Stomach smooth muscle (tissue), 2 donors: Measurements from ENCODE around the gene MRPL43.
A peak's percentile ranks its signal among the peaks of the same experiment; 100 is the strongest.

Experiments
- H3K27ac ChIP-seq: one replicate; pipeline ENCODE4 v1.7.0; 2013; ENCODE audit warnings: mild to moderate bottlenecking, low read length, inconsistent platforms
- H3K27me3 ChIP-seq, 2 donors: one replicate each; pipeline ENCODE4 v1.7.0; 2013; ENCODE audit warnings: low read length in 2 of 2; ENCODE audit not compliant: insufficient read depth in 2 of 2, control insufficient read depth in 1 of 2
- H3K36me3 ChIP-seq, 2 donors: one replicate each; pipeline ENCODE4 v1.7.0; 2013; ENCODE audit warnings: low read length in 2 of 2; ENCODE audit not compliant: control insufficient read depth in 2 of 2, insufficient read depth in 2 of 2
- H3K4me1 ChIP-seq: one replicate; pipeline ENCODE4 v1.7.0; 2013; ENCODE audit warnings: low read length; ENCODE audit not compliant: control insufficient read depth, insufficient read depth
- H3K4me3 ChIP-seq, 2 donors: one replicate each; pipeline ENCODE4 v1.7.0; 2013; ENCODE audit warnings: low read length in 2 of 2
- H3K9ac ChIP-seq, 2 donors: one replicate each; pipeline ENCODE4 v1.7.0; 2013; ENCODE audit warnings: low read length in 2 of 2, mild to moderate bottlenecking in 1 of 2
- H3K9me3 ChIP-seq, 2 donors: one replicate each; pipeline ENCODE4 v1.7.0; 2013; ENCODE audit warnings: low read length in 2 of 2; ENCODE audit not compliant: control insufficient read depth in 2 of 2
- donor health status: healthy.
- donor health status: Pancreatic carcinoma.

The MRPL43 gene

GRCh38 chr10:101030496-101031127 is 43.3 kb upstream of the MRPL43 start:
- peak overlapping the region; percentile 42 to 67 for H3K9ac ChIP-seq
- peaks cover 26% of the 10 kb centered on the region for H3K4me1 ChIP-seq
- peak overlapping the region; percentile 89 to 91 for H3K4me3 ChIP-seq
- H3K36me3 ChIP-seq: peaks cover 7 to 8% of the 10 kb centered on the region in 2 donors
- H3K9me3 ChIP-seq: no peaks in the 10 kb centered on the region
- H3K27ac ChIP-seq: no peak overlapping the region
- H3K27me3 ChIP-seq: peaks cover 3 to 9% of the 10 kb centered on the region in 2 donors

GRCh38 chr10:101029520-101030295 is 42.4 kb upstream of the MRPL43 start:
- Histone ChIP-seq H3K4me3 (no peak overlapping the region), H3K4me1 (peaks cover 26% of the 10 kb centered on the region), H3K36me3 (peaks cover under 1% of the 10 kb centered on the region in 2 donors), H3K9ac (no peak overlapping the region), H3K27me3 (peaks cover 3 to 9% of the 10 kb centered on the region in 2 donors), H3K9me3 (no peaks in the 10 kb centered on the region), H3K27ac (no peak overlapping the region)

- Histone ChIP-seq H3K9me3 (no peaks in the 10 kb centered on the region), H3K27ac (no peak overlapping the region), H3K9ac (no peak overlapping the region), H3K4me3 (no peak overlapping the region), H3K36me3 (no peaks in the 10 kb centered on the region), H3K4me1 (peaks cover 26% of the 10 kb centered on the region), H3K27me3 (peaks cover 3 to 9% of the 10 kb centered on the region in 2 donors)
These were observed 41.4 kb upstream of the MRPL43 start for GRCh38 chr10:101028446-101029337.

GRCh38 chr10:101027106-101027720 is 39.9 kb upstream of the MRPL43 start:
- H3K27ac ChIP-seq: no peak overlapping the region
- H3K4me3 ChIP-seq: no peak overlapping the region
- peaks cover 3 to 9% of the 10 kb centered on the region in 2 donors for H3K27me3 ChIP-seq
- no peaks in the 10 kb centered on the region for H3K36me3 ChIP-seq
- no peak overlapping the region for H3K9ac ChIP-seq
- H3K9me3 ChIP-seq: no peaks in the 10 kb centered on the region
- H3K4me1 ChIP-seq: peaks cover 14% of the 10 kb centered on the region

GRCh38 chr10:101022967-101023705 is 35.8 kb upstream of the MRPL43 start:
- Histone ChIP-seq H3K27me3 (peaks cover 8 to 18% of the 10 kb centered on the region in 2 donors), H3K9me3 (no peaks in the 10 kb centered on the region), H3K4me3 (no peak overlapping the region), H3K36me3 (no peaks in the 10 kb centered on the region), H3K9ac (no peak overlapping the region), H3K27ac (no peak overlapping the region), H3K4me1 (peaks cover 3% of the 10 kb centered on the region)

- H3K4me3 ChIP-seq: no peak overlapping the region
- H3K27ac ChIP-seq: no peak overlapping the region
- no peaks in the 10 kb centered on the region for H3K9me3 ChIP-seq
- peaks cover 8 to 21% of the 10 kb centered on the region in 2 donors for H3K27me3 ChIP-seq
- H3K36me3 ChIP-seq: no peaks in the 10 kb centered on the region
- peaks cover 3% of the 10 kb centered on the region for H3K4me1 ChIP-seq
- no peak overlapping the region for H3K9ac ChIP-seq
These were observed 34.5 kb upstream of the MRPL43 start for GRCh38 chr10:101021692-101022251.

- H3K36me3 ChIP-seq: no peaks in the 10 kb centered on the region
- H3K9me3 ChIP-seq: no peaks in the 10 kb centered on the region
- H3K4me3 ChIP-seq: no peak overlapping the region
- H3K4me1 ChIP-seq: peaks cover 3% of the 10 kb centered on the region
- H3K27me3 ChIP-seq: peaks cover 11 to 27% of the 10 kb centered on the region in 2 donors
- no peak overlapping the region for H3K27ac ChIP-seq
- no peak overlapping the region for H3K9ac ChIP-seq
These were observed 33.9 kb upstream of the MRPL43 start for GRCh38 chr10:101021239-101021638.

- no peaks in the 10 kb centered on the region for H3K9me3 ChIP-seq
- H3K27me3 ChIP-seq: peaks cover 13 to 30% of the 10 kb centered on the region in 2 donors
- peaks cover 3% of the 10 kb centered on the region for H3K4me1 ChIP-seq
- no peak overlapping the region for H3K4me3 ChIP-seq
- H3K27ac ChIP-seq: no peak overlapping the region
- no peaks in the 10 kb centered on the region for H3K36me3 ChIP-seq
- H3K9ac ChIP-seq: no peak overlapping the region
These were observed 33.3 kb upstream of the MRPL43 start for GRCh38 chr10:101020427-101021075.

- Histone ChIP-seq H3K36me3 (no peaks in the 10 kb centered on the region), H3K9me3 (no peaks in the 10 kb centered on the region), H3K4me3 (no peak overlapping the region), H3K4me1 (peaks cover 6% of the 10 kb centered on the region), H3K27me3 (peaks cover 13 to 31% of the 10 kb centered on the region in 2 donors), H3K27ac (no peak overlapping the region), H3K9ac (no peak overlapping the region)
These were observed 32.1 kb upstream of the MRPL43 start for GRCh38 chr10:101019440-101019703.
